Lower lobe of right lung (tissue), 2 donors: ENCODE measurements around the gene TMEM45A. TPM values are rescaled to one million over a fixed set of nuclear protein-coding genes. Genes with fewer than 3 reads are reported as not detected.
"Not testable (repeated sequence)": the region's sequence is repeated elsewhere in the genome, so short reads cannot be mapped to it uniquely, and the experiment has no call there.

Experiments used
- ATAC-seq, 2 donors: fragments of 200-7000 bp; cut with Tn5 transposase; one replicate each; pipeline ENCODE4 v1.9.1; 2020 to 2022; ENCODE audit warnings: mild to moderate bottlenecking in 2 of 2, moderate library complexity in 2 of 2
- DNase-seq: peaks from one replicate; pipeline ENCODE4 v3.0.0-alpha.2; 2020
- H3K27ac ChIP-seq: fragments of 200-600 bp; one replicate; pipeline ENCODE4 v1.8.0; 2022
- H3K27me3 ChIP-seq: fragments of 200-600 bp; one replicate; pipeline ENCODE4 v1.8.0; 2022; ENCODE audit warnings: low read depth
- H3K36me3 ChIP-seq: fragments of 200-600 bp; one replicate; pipeline ENCODE4 v1.8.0; 2022; ENCODE audit warnings: mild to moderate bottlenecking
- H3K4me1 ChIP-seq: fragments of 200-600 bp; one replicate; pipeline ENCODE4 v1.8.0; 2022
- H3K4me3 ChIP-seq: fragments of 200-600 bp; one replicate; pipeline ENCODE4 v1.8.0; 2022; ENCODE audit warnings: mild to moderate bottlenecking
- H3K9me3 ChIP-seq: fragments of 200-600 bp; one replicate; pipeline ENCODE4 v1.8.0; 2022
- CTCF ChIP-seq: fragments of 200-600 bp; IDR thresholded peaks from one replicate; pipeline ENCODE4 v1.8.0; 2022; ENCODE audit warnings: antibody characterized with exemption, mild to moderate bottlenecking
- intact Hi-C: fragments of 100-400 bp; cut with DNase I; formaldehyde crosslinking; loops from one replicate; pipeline ENCODE4 v1.11.0; 2022
- total RNA-seq: library from RNA; stranded (reverse); fragmentation: NEBNext Ultra II Directional; extraction: Animal tissue kit (Norgen Biotek cat#: 25700); gene quantifications from one replicate; pipeline ENCODE4 v1.2.1, GENCODE V29; 2021
- donor health status: DM: no; HTN: yes; CAD: no; lungs with severe emphysema.

TMEM45A gene
- total RNA-seq, 1 donor from 2014 or later: 17.2 TPM

GRCh38 chr3:100535610-100535943 lies 43.2 kb downstream of the TMEM45A start:
- H3K27me3 ChIP-seq: no peaks in the 10 kb centered on the region

GRCh38 chr3:100536093-100536492 lies 43.7 kb downstream of the TMEM45A start:
- no peak for TF ChIP-seq CTCF
- Histone ChIP-seq H3K4me1 (no peaks in the 10 kb centered on the region), H3K27ac (no peak overlapping the region), H3K36me3 (no peaks in the 10 kb centered on the region), H3K4me3 (no peak overlapping the region), H3K27me3 (no peaks in the 10 kb centered on the region), H3K9me3 (no peaks in the 10 kb centered on the region)
- intact Hi-C loops: no loop called here
- no peak for ATAC-seq
- no peak for DNase-seq

More at GRCh38 chr3:100535610-100535943, 43.2 kb downstream of the TMEM45A start:
- Histone ChIP-seq H3K36me3 (no peaks in the 10 kb centered on the region), H3K27ac (no peak overlapping the region), H3K9me3 (no peaks in the 10 kb centered on the region), H3K4me3 (no peak overlapping the region), H3K4me1 (no peaks in the 10 kb centered on the region)
- ATAC-seq: no peak
- DNase-seq: no peak
- intact Hi-C loops: no loop called here
- no peak for TF ChIP-seq CTCF

GRCh38 chr3:100537646-100538338 lies 45.4 kb downstream of the TMEM45A start:
- no peak for TF ChIP-seq CTCF
- H3K27me3 ChIP-seq: no peaks in the 10 kb centered on the region
- no peaks in the 10 kb centered on the region for H3K36me3 ChIP-seq
- intact Hi-C loops: no loop called here
- DNase-seq: no peak
- H3K4me3 ChIP-seq: no peak overlapping the region
- no peak overlapping the region for H3K27ac ChIP-seq
- ATAC-seq: no peak
- no peaks in the 10 kb centered on the region for H3K4me1 ChIP-seq
- no peaks in the 10 kb centered on the region for H3K9me3 ChIP-seq

DNA sequence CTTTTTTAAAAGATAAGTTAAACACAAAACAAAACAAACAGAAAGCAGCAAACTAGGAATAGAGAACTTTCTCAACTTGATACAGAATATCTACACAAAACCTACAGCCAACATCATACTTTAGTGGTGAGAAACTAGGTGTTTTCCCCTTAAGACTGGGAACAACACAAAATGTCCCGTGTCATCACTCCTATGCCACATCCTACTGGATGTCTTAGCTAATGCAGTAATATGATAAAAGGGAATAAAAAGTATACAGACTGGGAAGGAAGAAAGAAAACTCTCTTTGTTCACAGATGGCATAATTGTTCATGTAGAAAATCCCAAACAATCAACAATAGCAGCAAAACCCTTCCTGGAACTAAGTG lies 45.9 kb downstream of the TMEM45A start:
- no peak for DNase-seq
- Histone ChIP-seq H3K9me3 (no peaks in the 10 kb centered on the region), H3K4me1 (no peaks in the 10 kb centered on the region), H3K36me3 (no peaks in the 10 kb centered on the region), H3K4me3 (no peak overlapping the region), H3K27me3 (no peaks in the 10 kb centered on the region), H3K27ac (no peak overlapping the region)
- no peak for ATAC-seq
- intact Hi-C loops: no loop called here
- TF ChIP-seq CTCF: no peak

DNA sequence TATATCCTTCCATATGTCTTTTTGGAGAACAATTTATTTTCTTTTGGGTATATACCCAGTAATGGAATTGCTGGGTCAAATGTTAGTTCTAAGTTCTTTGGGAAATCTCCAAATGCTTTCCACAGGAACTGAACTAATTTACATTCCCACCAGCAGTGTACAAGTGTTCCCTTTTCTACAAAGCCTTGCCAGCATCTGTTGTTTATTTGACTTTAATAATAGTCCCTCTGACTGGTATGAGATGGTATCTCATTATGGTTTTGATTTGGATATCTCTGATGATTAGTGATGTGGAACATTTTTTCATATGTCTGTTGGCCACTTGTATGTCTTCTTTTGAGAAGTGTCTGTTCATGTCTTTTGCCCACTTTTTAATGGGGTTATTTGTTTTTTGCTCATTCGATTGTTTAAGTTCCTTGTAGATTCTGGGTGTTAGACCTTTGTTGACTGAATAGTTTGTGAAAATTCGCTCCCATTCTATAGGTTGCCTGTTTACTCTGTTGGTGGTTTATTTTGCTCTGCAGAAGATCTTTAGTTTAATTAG lies 48.4 kb downstream of the TMEM45A start:
- intact Hi-C loops: no loop called here
- ATAC-seq (no peak), DNase-seq (no peak)
- no peaks in the 10 kb centered on the region for H3K9me3 ChIP-seq
- H3K27ac ChIP-seq: no peak overlapping the region
- no peaks in the 10 kb centered on the region for H3K36me3 ChIP-seq
- H3K27me3 ChIP-seq: no peaks in the 10 kb centered on the region
- no peak for TF ChIP-seq CTCF
- no peaks in the 10 kb centered on the region for H3K4me1 ChIP-seq
- no peak overlapping the region for H3K4me3 ChIP-seq

GRCh38 chr3:100541428-100541827 lies 49.0 kb downstream of the TMEM45A start:
- H3K9me3 ChIP-seq, intact Hi-C loops, H3K27ac ChIP-seq, H3K27me3 ChIP-seq, DNase-seq, H3K36me3 ChIP-seq, H3K4me1 ChIP-seq, H3K4me3 ChIP-seq, ATAC-seq: not testable (repeated sequence)
